OCI-LY3 (cell line): ENCODE measurements around the gene SLC27A1.
"Not testable (repeated sequence)": the region's sequence is repeated elsewhere in the genome, so short reads cannot be mapped to it uniquely, and the experiment has no call there.

ENCODE experiments used
- H2AFZ ChIP-seq: fragments of 200-600, 300-600 bp; shearing (Covaris generic); 2 replicates; pipeline ENCODE4 v1.6.0; 2014; ENCODE audit warnings: antibody characterized with exemption, low read depth, low read length
- H3K27ac ChIP-seq: fragments of 200-600, 300-600 bp; sonication (generic); 2 replicates; pipeline ENCODE4 v1.5.1; 2014; ENCODE audit warnings: mild to moderate bottlenecking, low read length, moderate library complexity, mixed read lengths
- H3K27me3 ChIP-seq: fragments of 200-600, 300-600 bp; sonication (generic); 2 replicates; pipeline ENCODE4 v1.6.1; 2014; ENCODE audit warnings: low read depth, low read length, mixed read lengths
- H3K36me3 ChIP-seq: fragments of 200-600, 300-600 bp; sonication (generic); replicated peaks from 2 replicates; pipeline ENCODE3; 2014; ENCODE audit warnings: low read depth, low read length, mixed read lengths
- H3K4me1 ChIP-seq: fragments of 300-600, 200-600 bp; sonication (generic); 2 replicates; pipeline ENCODE4 v1.6.1; 2014; ENCODE audit warnings: low read length, mixed read lengths
- H3K4me2 ChIP-seq: fragments of 200-600, 300-600 bp; sonication (generic); 2 replicates; pipeline ENCODE4 v1.6.1; 2014; ENCODE audit warnings: low read length, mixed read lengths
- H3K4me3 ChIP-seq: fragments of 300-600, 200-600 bp; sonication (generic); 2 replicates; pipeline ENCODE4 v1.5.1; 2014; ENCODE audit warnings: antibody characterized with exemption, mild to moderate bottlenecking, low read length, moderate library complexity
- H3K79me2 ChIP-seq: fragments of 300-600, 200-600 bp; shearing (Covaris generic); 2 replicates; pipeline ENCODE4 v1.6.1; 2014; ENCODE audit warnings: mild to moderate bottlenecking, low read length, mixed read lengths
- H3K9ac ChIP-seq: fragments of 300-600, 200-600 bp; shearing (Covaris generic); 2 replicates; pipeline ENCODE4 v1.6.0; 2014; ENCODE audit warnings: mild to moderate bottlenecking, low read length, moderate library complexity
- H3K9me3 ChIP-seq: fragments of 200-600, 300-600 bp; shearing (Covaris generic); 2 replicates; pipeline ENCODE4 v1.6.1; 2014; ENCODE audit warnings: low read length, mixed read lengths; ENCODE audit not compliant: insufficient read depth
- H4K20me1 ChIP-seq: fragments of 200-600, 300-600 bp; sonication (generic); 2 replicates; pipeline ENCODE4 v1.6.1; 2016; ENCODE audit warnings: low read length, mixed read lengths; ENCODE audit not compliant: insufficient read depth
- CTCF ChIP-seq: fragments of 200-600, 300-600 bp; sonication (generic); IDR thresholded peaks from 2 replicates; pipeline ENCODE4 v1.5.1; 2014; ENCODE audit warnings: antibody characterized with exemption, low read length, low read depth
- EZH2phosphoT487 ChIP-seq: fragments of 200-600 bp; shearing (Covaris generic); IDR thresholded peaks from 2 replicates; pipeline ENCODE4 v1.6.1; 2018; ENCODE audit warnings: antibody characterized with exemption, mixed run types, low read depth

SLC27A1 gene

GRCh38 chr19:17496337-17496997 lies 26.1 kb downstream of the SLC27A1 start:
- Histone ChIP-seq H4K20me1 (no peaks in the 10 kb centered on the region), H3K36me3 (no peaks in the 10 kb centered on the region), H3K4me3 (peak overlapping the region; percentile 24; the same call in 1 of the 2 replicates), H3K9me3 (no peaks in the 10 kb centered on the region), H3K9ac (no peak overlapping the region), H3K79me2 (no peaks in the 10 kb centered on the region), H3K4me1 (peaks cover 7% of the 10 kb centered on the region), H2AFZ (no peak overlapping the region), H3K27ac (no peak overlapping the region), H3K27me3 (no peaks in the 10 kb centered on the region), H3K4me2 (peak overlapping the region; percentile 54)
- TF ChIP-seq CTCF = peak; percentile 99
- TF ChIP-seq EZH2phosphoT487 = no peak

GRCh38 chr19:17497149-17497798 lies 26.9 kb downstream of the SLC27A1 start:
- Histone ChIP-seq H3K4me1 (peaks cover 7% of the 10 kb centered on the region), H3K79me2 (no peaks in the 10 kb centered on the region), H3K4me3 (no peak overlapping the region), H3K9me3 (no peaks in the 10 kb centered on the region), H3K27me3 (no peaks in the 10 kb centered on the region), H2AFZ (no peak overlapping the region), H3K9ac (no peak overlapping the region), H3K36me3 (no peaks in the 10 kb centered on the region), H3K27ac (no peak overlapping the region), H3K4me2 (no peak overlapping the region), H4K20me1 (no peaks in the 10 kb centered on the region)
- TF ChIP-seq CTCF (no peak), EZH2phosphoT487 (no peak)

- not testable (repeated sequence) for H3K27ac ChIP-seq, H3K4me3 ChIP-seq
These were observed 28.7 kb downstream of the SLC27A1 start for GRCh38 chr19:17499025-17499424.

GRCh38 chr19:17499648-17500446 lies 29.5 kb downstream of the SLC27A1 start:
- no peak for TF ChIP-seq EZH2phosphoT487
- Histone ChIP-seq H3K36me3 (no peaks in the 10 kb centered on the region), H3K27me3 (no peaks in the 10 kb centered on the region), H4K20me1 (no peaks in the 10 kb centered on the region), H3K27ac (no peak overlapping the region), H3K4me2 (no peak overlapping the region), H3K9me3 (no peaks in the 10 kb centered on the region), H3K4me3 (no peak overlapping the region), H3K4me1 (peaks cover 7% of the 10 kb centered on the region), H3K9ac (no peak overlapping the region), H2AFZ (no peak overlapping the region), H3K79me2 (no peaks in the 10 kb centered on the region)

More at GRCh38 chr19:17499025-17499424, 28.7 kb downstream of the SLC27A1 start:
- H3K36me3 ChIP-seq, H3K9me3 ChIP-seq, H4K20me1 ChIP-seq, H2AFZ ChIP-seq, H3K4me1 ChIP-seq, H3K9ac ChIP-seq, H3K4me2 ChIP-seq, H3K79me2 ChIP-seq, H3K27me3 ChIP-seq: not testable (repeated sequence)
